B cell (primary cell): ENCODE results near the gene NBPF8. TPM values are rescaled to one million over a fixed set of nuclear protein-coding genes. Genes with fewer than 3 reads are reported as not detected.
"Not testable (repeated sequence)": the region's sequence is repeated elsewhere in the genome, so short reads cannot be mapped to it uniquely, and the experiment has no call there.

Source experiments
- ATAC-seq: fragments of 200-7000 bp; cut with Tn5 transposase; one replicate; pipeline ENCODE4 v1.10.0; 2021; ENCODE audit warnings: low read depth, mild to moderate bottlenecking, moderate number of reproducible peaks, moderate library complexity
- CTCF ChIA-PET: fragments of 350-600 bp; sonication (Branson Sonifier 250); formaldehyde crosslinking; loops from one replicate; lab custom pipeline; 2021; ENCODE audit warnings: antibody characterized with exemption, inconsistent platforms; lab: Charles Lee
- POLR2A ChIA-PET: fragments of 350-600 bp; sonication (Branson Sonifier 250); formaldehyde crosslinking; loops from one replicate; lab custom pipeline; 2021; ENCODE audit warnings: antibody characterized with exemption; lab: Charles Lee
- DNase-seq: peaks from one replicate; pipeline ENCODE4 v3.0.0; 2013
- H2AFZ ChIP-seq: 2 replicates; pipeline ENCODE4 v1.6.1; 2012; ENCODE audit warnings: mild to moderate bottlenecking, low read depth, low read length; ENCODE audit not compliant: insufficient read depth, poor library complexity, severe bottlenecking
- H3K27ac ChIP-seq, 2 donors: 1 replicate in 1 of 2; 2 replicates in 1 of 2; pipeline ENCODE4 v1.5.1; 2012 to 2013; ENCODE audit warnings: low read length in 2 of 2, mild to moderate bottlenecking in 2 of 2, moderate library complexity in 1 of 2
- H3K27me3 ChIP-seq, 4 experiments: fragments of 200-600 bp in 1 of 4; sonication (generic) in 1 of 4; replicated peaks in 1 of 4; 1 replicate in 2 of 4; 2 replicates in 2 of 4; pipeline versions ENCODE4 v1.6.1 to v1.7.0; 2013 to 2016; ENCODE audit warnings: low read length in 3 of 4, mild to moderate bottlenecking in 2 of 4, mixed read lengths in 1 of 4, moderate library complexity in 1 of 4; ENCODE audit not compliant: insufficient read depth in 4 of 4, control insufficient read depth in 3 of 4; ENCODE audit errors: control extremely low read depth in 1 of 4
- H3K36me3 ChIP-seq, 2 experiments: replicated peaks in 1 of 2; 1 replicate in 1 of 2; 2 replicates in 1 of 2; pipeline versions ENCODE4 v1.6.1 to v1.7.1; 2013; ENCODE audit warnings: low read length in 1 of 2; ENCODE audit not compliant: insufficient read depth in 2 of 2, control insufficient read depth in 1 of 2; ENCODE audit errors: control extremely low read depth in 1 of 2, extremely low read depth in 1 of 2
- H3K4me1 ChIP-seq, 2 donors: fragments of 200-600 bp in 1 of 2; sonication (generic) in 1 of 2; 1 replicate in 1 of 2; 2 replicates in 1 of 2; pipeline versions ENCODE4 v1.5.1 to v1.6.1; 2013 to 2017; ENCODE audit warnings: low read length in 2 of 2; ENCODE audit not compliant: control insufficient read depth in 2 of 2, insufficient read depth in 2 of 2
- H3K4me2 ChIP-seq: replicated peaks from 2 replicates; pipeline ENCODE3; 2012; ENCODE audit warnings: mild to moderate bottlenecking, low read depth, low read length; ENCODE audit not compliant: poor library complexity, severe bottlenecking
- H3K4me3 ChIP-seq, 5 experiments: fragments of 200-600 bp in 1 of 5; sonication (generic) in 1 of 5; 1 replicate in 3 of 5; 2 replicates in 2 of 5; pipeline versions ENCODE4 v1.5.1 to v1.7.0; 2011 to 2016; ENCODE audit warnings: low read length in 4 of 5, mild to moderate bottlenecking in 4 of 5, low read depth in 2 of 5, control low read depth in 1 of 5, moderate library complexity in 1 of 5; ENCODE audit not compliant: insufficient read depth in 1 of 5; ENCODE audit errors: control extremely low read depth in 1 of 5, extremely low read depth in 1 of 5
- H3K79me2 ChIP-seq: fragments of 200-600 bp; sonication (generic); one replicate; pipeline ENCODE4 v1.6.0; 2016; ENCODE audit warnings: low read length; ENCODE audit not compliant: control insufficient read depth, insufficient read depth
- H3K9ac ChIP-seq: fragments of 200-600 bp; sonication (generic); 2 replicates; pipeline ENCODE4 v1.6.1; 2017; ENCODE audit warnings: mild to moderate bottlenecking, low read length, moderate library complexity
- H3K9me3 ChIP-seq, 3 donors: one replicate each; pipeline versions ENCODE4 v1.6.1 to v1.7.1; 2013; ENCODE audit warnings: low read length in 2 of 3; ENCODE audit not compliant: control insufficient read depth in 2 of 3, insufficient read depth in 1 of 3; ENCODE audit errors: control extremely low read depth in 1 of 3
- H4K20me1 ChIP-seq: 2 replicates; pipeline ENCODE4 v1.6.0; 2012; ENCODE audit warnings: mild to moderate bottlenecking, low read length; ENCODE audit not compliant: insufficient read depth, control insufficient read depth, poor library complexity, severe bottlenecking
- H3K27ac Mint-ChIP-seq: one replicate; pipeline ENCODE4 v1.8.0; 2021; ENCODE audit warnings: mixed read lengths
- H3K27me3 Mint-ChIP-seq: one replicate; pipeline ENCODE4 v1.8.0; 2021; ENCODE audit warnings: mixed read lengths
- H3K4me1 Mint-ChIP-seq: one replicate; pipeline ENCODE4 v1.8.0; 2021; ENCODE audit warnings: mixed read lengths
- H3K4me3 Mint-ChIP-seq: one replicate; pipeline ENCODE4 v1.8.0; 2021; ENCODE audit warnings: mixed read lengths
- H3K9me3 Mint-ChIP-seq: one replicate; pipeline ENCODE4 v1.8.0; 2022; ENCODE audit warnings: mixed read lengths; ENCODE audit not compliant: insufficient read depth
- CTCF ChIP-seq: fragments of 200-600 bp; IDR thresholded peaks from one replicate; pipeline ENCODE4 v1.8.0; 2022; ENCODE audit warnings: antibody characterized with exemption, mild to moderate bottlenecking
- WGBS: methylation state at CpG from one replicate; pipeline ENCODE4 v1.1.5; 2013; ENCODE audit warnings: missing lambda C conversion rate; ENCODE audit not compliant: insufficient coverage; 5-methylcytosine and 5-hydroxymethylcytosine counted together
- intact Hi-C: fragments of 100-400 bp; cut with micrococcal nuclease; formaldehyde crosslinking; loops from one replicate; pipeline ENCODE4 v1.10.0; 2022
- polyA plus RNA-seq: library from polyadenylated mRNA; depleted of rRNA; stranded (reverse); fragments of >200 nt; gene quantifications from 2 replicates; pipeline ENCODE4 v1.2.3, GENCODE V29; 2012
- total RNA-seq, 2 donors: library from RNA; stranded (reverse); fragments of 120-200 nt in 1 of 2; gene quantifications; 1 replicate in 1 of 2; 2 replicates in 1 of 2; pipeline versions ENCODE4 v1.2.3 to v1.2.4, GENCODE V29; 2013 to 2022

NBPF8 gene
- total and polyA plus RNA-seq, 2 donors (not counting 1 experiment from before 2014, with no cell fraction given), result 20.9 to 35.6 TPM

DNA sequence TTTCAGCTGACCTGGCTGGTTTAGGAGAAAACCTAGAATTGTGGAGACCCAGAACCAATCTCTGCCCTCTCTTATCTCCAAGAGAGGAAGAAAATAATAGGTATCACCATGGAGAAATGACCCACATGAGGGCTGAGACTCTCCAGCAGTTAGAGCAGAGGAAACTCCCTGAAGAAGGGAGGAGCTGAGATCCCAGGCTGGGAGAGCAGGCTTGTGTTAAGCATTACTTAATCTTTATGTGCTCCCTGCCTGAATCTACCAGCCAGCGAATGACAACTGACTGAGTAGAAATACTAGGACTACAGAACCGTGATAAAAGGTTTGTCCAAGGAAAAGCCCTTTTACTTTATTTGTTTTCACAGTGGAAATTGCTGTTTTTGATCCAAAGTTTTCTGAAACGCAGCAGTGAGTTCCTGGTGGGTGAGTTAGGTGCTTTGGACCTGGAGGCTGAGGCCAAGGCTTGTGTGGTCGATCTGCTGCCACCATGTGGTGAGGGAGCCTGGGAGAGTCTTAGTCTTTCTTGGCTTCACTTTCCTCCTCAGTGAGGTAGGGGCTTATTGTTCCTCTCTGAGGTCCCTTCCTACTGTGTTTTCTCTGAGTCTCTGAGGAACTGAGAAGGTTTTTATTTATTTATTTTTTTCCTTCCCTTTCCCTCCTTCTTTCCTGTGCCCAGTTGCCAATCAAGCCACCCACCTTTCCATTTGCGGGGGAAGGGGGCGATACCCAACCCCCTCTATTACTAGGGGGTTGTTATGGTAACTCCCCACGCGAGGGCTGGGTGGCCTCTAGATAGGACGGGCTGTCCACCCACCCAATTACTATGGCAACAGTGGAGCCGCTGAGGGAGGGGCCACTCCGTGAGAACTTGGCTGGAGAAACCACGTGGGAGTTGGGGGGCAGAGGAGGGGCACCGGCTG lies 21.3 kb upstream of the NBPF8 start:
- H3K4me3 ChIP-seq, result not testable (repeated sequence)

DNA sequence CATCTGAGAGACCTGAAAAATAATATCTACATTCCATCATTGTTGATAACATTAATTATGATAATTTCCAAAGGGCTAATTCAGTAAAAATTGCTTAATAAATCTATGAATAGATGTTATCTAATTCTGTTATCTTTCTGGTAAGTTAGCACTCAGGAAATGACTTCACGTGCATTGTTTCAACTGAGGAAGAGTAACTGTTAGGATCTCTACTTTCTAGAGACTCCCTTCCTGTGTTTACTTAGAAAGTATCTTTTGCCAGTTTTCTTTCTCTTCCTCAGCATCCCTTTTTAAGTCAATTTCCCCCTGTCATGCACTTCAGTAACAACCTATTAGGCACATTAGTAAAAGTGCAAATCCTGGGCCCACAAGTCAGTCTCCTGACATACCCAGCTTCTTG lies 9.5 kb upstream of the NBPF8 start:
- H3K27ac ChIP-seq, H2AFZ ChIP-seq, intact Hi-C loops, H3K4me3 Mint-ChIP-seq, H3K27me3 ChIP-seq, H3K27ac Mint-ChIP-seq, DNase-seq, H4K20me1 ChIP-seq, H3K36me3 ChIP-seq, H3K9me3 Mint-ChIP-seq, H3K27me3 Mint-ChIP-seq, ATAC-seq, H3K4me1 Mint-ChIP-seq, H3K9me3 ChIP-seq, H3K4me2 ChIP-seq, POLR2A ChIA-PET, H3K4me3 ChIP-seq, H3K4me1 ChIP-seq, H3K79me2 ChIP-seq, H3K9ac ChIP-seq, CTCF ChIA-PET: not testable (repeated sequence)
- WGBS, result no CpG with 5 or more reads among the region's 1 CpG

More for the DNA sequence above, 21.3 kb upstream of the NBPF8 start:
- H3K4me2 ChIP-seq, H3K9me3 ChIP-seq, H3K27ac Mint-ChIP-seq, H3K9me3 Mint-ChIP-seq, H3K9ac ChIP-seq, H3K27me3 ChIP-seq, POLR2A ChIA-PET, H3K4me1 Mint-ChIP-seq, ATAC-seq, H3K79me2 ChIP-seq, CTCF ChIA-PET, H3K4me3 Mint-ChIP-seq, intact Hi-C loops, H3K36me3 ChIP-seq, H3K4me1 ChIP-seq, H3K27me3 Mint-ChIP-seq, H4K20me1 ChIP-seq, H3K27ac ChIP-seq, H2AFZ ChIP-seq: not testable (repeated sequence)
- DNase-seq, result peak; percentile 5
- no CpG with 5 or more reads among the region's 13 CpGs for WGBS
- TF ChIP-seq CTCF, result peak; percentile 36

GRCh38 chr1:120414451-120414850 lies 384 bp upstream of the NBPF8 start:
- H3K9me3 ChIP-seq, H4K20me1 ChIP-seq, H3K9ac ChIP-seq, H3K4me1 ChIP-seq, H3K27me3 ChIP-seq, H3K4me3 Mint-ChIP-seq, H3K27ac ChIP-seq, DNase-seq, intact Hi-C loops, H3K4me1 Mint-ChIP-seq, H3K27me3 Mint-ChIP-seq, H3K9me3 Mint-ChIP-seq, H3K79me2 ChIP-seq, H3K36me3 ChIP-seq, H3K4me2 ChIP-seq, H3K27ac Mint-ChIP-seq, POLR2A ChIA-PET, CTCF ChIA-PET: not testable (repeated sequence)
- peak overlapping the region; percentile 60 for H2AFZ ChIP-seq
- H3K4me3 ChIP-seq, result peak overlapping the region in 3 of 5 experiments; percentile 46 to 62 (median 53)
- no CpG with 5 or more reads among the region's 16 CpGs for WGBS
- ATAC-seq, result peak; percentile 24
